Activated CD4-positive, alpha-beta T cell treated with anti-CD3 and anti-CD28 coated beads, Interleukin-2, amount 50 U/mL, for 16 hours (primary cell): ENCODE data around the gene A3GALT2.
"Not testable (repeated sequence)": the region's sequence is repeated elsewhere in the genome, so short reads cannot be mapped to it uniquely, and the experiment has no call there.

ENCODE experiments used
- DNase-seq: peaks from one replicate; pipeline ENCODE4 v3.0.0-alpha.2; 2020

A3GALT2 gene

GRCh38 chr1:33309351-33309750 lies 11.5 kb downstream of the A3GALT2 start:
- not testable (repeated sequence) for DNase-seq

GRCh38 chr1:33307494-33307864 lies 13.4 kb downstream of the A3GALT2 start:
- DNase-seq: no peak

GRCh38 chr1:33306653-33307493 lies 14.0 kb downstream of the A3GALT2 start:
- no peak for DNase-seq

GRCh38 chr1:33305816-33306652 lies 14.9 kb downstream of the A3GALT2 start:
- DNase-seq: no peak

GRCh38 chr1:33305016-33305415 lies 15.9 kb downstream of the A3GALT2 start:
- DNase-seq: no peak

- DNase-seq: peak; percentile 23
These were observed 18.6 kb downstream of the A3GALT2 start for GRCh38 chr1:33302325-33302724.

GRCh38 chr1:33301273-33301984 lies 19.5 kb downstream of the A3GALT2 start:
- no peak for DNase-seq

- no peak for DNase-seq
These were observed 20.2 kb downstream of the A3GALT2 start for GRCh38 chr1:33300673-33301072.

- DNase-seq: no peak
These were observed 21.3 kb downstream of the A3GALT2 start for GRCh38 chr1:33299461-33300155.

GRCh38 chr1:33298623-33299277 lies 22.1 kb downstream of the A3GALT2 start:
- peak; percentile 68 for DNase-seq

- DNase-seq: no peak
These were observed 22.8 kb downstream of the A3GALT2 start for GRCh38 chr1:33297911-33298622.

GRCh38 chr1:33296824-33297223 lies 24.1 kb downstream of the A3GALT2 start:
- no peak for DNase-seq

- DNase-seq: no peak
These were observed 24.8 kb downstream of the A3GALT2 start for GRCh38 chr1:33296082-33296458.

GRCh38 chr1:33295450-33296081 lies 25.3 kb downstream of the A3GALT2 start:
- DNase-seq: peak; percentile 90

- DNase-seq: no peak
These were observed 25.9 kb downstream of the A3GALT2 start for GRCh38 chr1:33295023-33295422.

- no peak for DNase-seq
These were observed 26.6 kb downstream of the A3GALT2 start for GRCh38 chr1:33294071-33295010.

- no peak for DNase-seq
These were observed 28.1 kb downstream of the A3GALT2 start for GRCh38 chr1:33292726-33293340.

- not testable (repeated sequence) for DNase-seq
These were observed 30.3 kb downstream of the A3GALT2 start for GRCh38 chr1:33290615-33291014.

GRCh38 chr1:33289858-33290154 lies 31.1 kb downstream of the A3GALT2 start:
- no peak for DNase-seq
